Left ventricle myocardium inferior (tissue), 1 donor: ENCODE results near the gene GUSB. TPM values are rescaled to one million over a fixed set of nuclear protein-coding genes. Genes with fewer than 3 reads are reported as not detected.

Source experiments
- DNase-seq: peaks from one replicate; pipeline ENCODE4 v3.0.0-alpha.2; 2020
- H3K27ac ChIP-seq: fragments of 200-600 bp; replicated peaks from 2 replicates; pipeline ENCODE4 v1.8.0; 2021
- H3K27me3 ChIP-seq: fragments of 200-600 bp; 2 replicates; pipeline ENCODE4 v1.8.0; 2021; ENCODE audit warnings: low read depth
- H3K36me3 ChIP-seq: fragments of 200-600 bp; 2 replicates; pipeline ENCODE4 v1.8.0; 2021
- H3K4me1 ChIP-seq: fragments of 200-600 bp; 2 replicates; pipeline ENCODE4 v1.8.0; 2021
- H3K4me3 ChIP-seq: fragments of 200-600 bp; 2 replicates; pipeline ENCODE4 v1.8.0; 2021; ENCODE audit warnings: mild to moderate bottlenecking, moderate library complexity
- H3K9me3 ChIP-seq: fragments of 200-600 bp; replicated peaks from 2 replicates; pipeline ENCODE4 v1.8.0; 2021
- CTCF ChIP-seq: fragments of 200-600 bp; IDR thresholded peaks from 2 replicates; pipeline ENCODE4 v1.8.0; 2021; ENCODE audit warnings: antibody characterized with exemption, mild to moderate bottlenecking, borderline replicate concordance
- intact Hi-C: fragments of 100-400 bp; cut with micrococcal nuclease; formaldehyde crosslinking; loops from one replicate; pipeline ENCODE4 v1.11.0; 2022
- total RNA-seq: library from RNA; stranded (reverse); fragmentation: NEBNext Ultra II Directional; extraction: Animal tissue kit (Norgen Biotek cat#: 25700); gene quantifications from one replicate; pipeline ENCODE4 v1.2.1, GENCODE V29; 2021
- donor health status: DM: no; HTN: yes; CAD: no; lungs with severe emphysema.

The GUSB gene
- total RNA-seq, 1 donor from 2014 or later = 15.4 TPM

GRCh38 chr7:65974876-65975275, 7.1 kb downstream of the GUSB start:
- no peak for TF ChIP-seq CTCF
- peaks cover 94% of the 10 kb centered on the region for H3K36me3 ChIP-seq
- no peaks in the 10 kb centered on the region for H3K9me3 ChIP-seq
- no peaks in the 10 kb centered on the region for H3K27me3 ChIP-seq
- no peak for DNase-seq
- intact Hi-C loops = no loop called here
- H3K27ac ChIP-seq = no peak overlapping the region
- H3K4me3 ChIP-seq = no peak overlapping the region
- H3K4me1 ChIP-seq = peaks cover 4% of the 10 kb centered on the region

- Histone ChIP-seq H3K27me3 (no peaks in the 10 kb centered on the region), H3K4me1 (no peaks in the 10 kb centered on the region), H3K9me3 (no peaks in the 10 kb centered on the region), H3K4me3 (no peak overlapping the region), H3K27ac (no peak overlapping the region), H3K36me3 (peaks cover 94% of the 10 kb centered on the region)
- intact Hi-C loops = no loop called here
- no peak for TF ChIP-seq CTCF
- DNase-seq = no peak
These were observed 7.7 kb downstream of the GUSB start for GRCh38 chr7:65974191-65974801.

- H3K9me3 ChIP-seq = no peaks in the 10 kb centered on the region
- DNase-seq = no peak
- no peak overlapping the region for H3K27ac ChIP-seq
- no peak overlapping the region for H3K4me3 ChIP-seq
- no peaks in the 10 kb centered on the region for H3K27me3 ChIP-seq
- H3K36me3 ChIP-seq = peaks cover 94% of the 10 kb centered on the region
- intact Hi-C loops = no loop called here
- no peak for TF ChIP-seq CTCF
- H3K4me1 ChIP-seq = no peaks in the 10 kb centered on the region
These were observed 9.0 kb downstream of the GUSB start for GRCh38 chr7:65972976-65973375.

GRCh38 chr7:65971021-65971420, 11.0 kb downstream of the GUSB start:
- Histone ChIP-seq H3K27me3 (no peaks in the 10 kb centered on the region), H3K36me3 (peaks cover 98% of the 10 kb centered on the region)

GRCh38 chr7:65968256-65969185, 13.5 kb downstream of the GUSB start:
- Histone ChIP-seq H3K9me3 (no peaks in the 10 kb centered on the region), H3K36me3 (peaks cover 100% of the 10 kb centered on the region), H3K4me1 (no peaks in the 10 kb centered on the region), H3K27ac (no peak overlapping the region), H3K27me3 (no peaks in the 10 kb centered on the region), H3K4me3 (no peak overlapping the region)
- no peak for TF ChIP-seq CTCF
- DNase-seq = no peak
- intact Hi-C loops = no loop called here

More at GRCh38 chr7:65971021-65971420, 11.0 kb downstream of the GUSB start:
- no peak for DNase-seq
- TF ChIP-seq CTCF = no peak
- intact Hi-C loops = no loop called here
- no peak overlapping the region for H3K27ac ChIP-seq
- H3K4me3 ChIP-seq = no peak overlapping the region
- no peaks in the 10 kb centered on the region for H3K4me1 ChIP-seq
- H3K9me3 ChIP-seq = no peaks in the 10 kb centered on the region
